Right hindlimb (tissue), 1 donor: ENCODE measurements around the gene USHBP1.
A peak's percentile ranks its signal among the peaks of the same experiment; 100 is the strongest.

Source experiments
- DNase-seq: peaks from one replicate; pipeline ENCODE4 v3.0.0-alpha.2; 2018

USHBP1 gene, protein sequence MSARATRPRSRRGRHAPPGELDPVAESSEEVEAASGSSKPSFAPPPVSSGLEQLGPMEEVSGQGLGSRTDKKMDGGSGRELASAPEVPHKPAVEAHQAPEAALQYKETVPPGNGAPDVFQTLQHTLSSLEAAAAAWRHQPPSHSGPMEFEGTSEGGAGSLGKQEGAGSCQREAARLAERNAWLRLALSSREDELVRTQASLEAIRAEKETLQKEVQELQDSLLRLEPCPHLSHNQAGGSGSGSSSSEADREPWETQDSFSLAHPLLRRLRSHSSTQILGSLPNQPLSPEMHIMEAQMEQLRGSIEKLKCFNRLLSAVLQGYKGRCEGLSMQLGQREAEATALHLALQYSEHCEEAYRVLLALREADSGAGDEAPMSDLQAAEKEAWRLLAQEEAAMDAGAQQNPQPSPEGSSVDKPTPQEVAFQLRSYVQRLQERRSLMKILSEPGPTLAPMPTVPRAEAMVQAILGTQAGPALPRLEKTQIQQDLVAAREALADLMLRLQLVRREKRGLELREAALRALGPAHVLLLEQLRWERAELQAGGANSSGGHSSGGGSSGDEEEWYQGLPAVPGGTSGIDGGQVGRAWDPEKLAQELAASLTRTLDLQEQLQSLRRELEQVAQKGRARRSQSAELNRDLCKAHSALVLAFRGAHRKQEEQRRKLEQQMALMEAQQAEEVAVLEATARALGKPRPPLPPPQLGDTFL

DNA sequence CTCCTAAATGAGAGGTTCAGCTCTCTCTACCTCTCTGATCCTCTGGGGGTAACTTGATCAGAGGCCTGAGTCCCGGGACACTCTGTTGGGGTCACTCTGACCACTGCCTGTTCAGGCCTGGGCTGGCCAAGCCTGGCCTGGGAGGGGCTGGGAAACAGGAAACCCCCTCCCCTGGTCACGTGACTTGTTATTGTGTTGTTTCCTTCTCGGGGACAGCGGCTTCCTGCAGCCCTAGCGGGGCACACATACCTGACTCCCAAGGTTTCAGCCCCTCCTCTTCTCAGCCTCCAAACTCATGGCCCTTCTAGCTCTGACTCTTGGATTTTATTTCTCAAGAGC, at the start of gene USHBP1:
Gene USHBP1, minus strand, starts transcription at position 105 of the 339 bp plus-strand sequence. CDS start 446 bp downstream, outside the sequence.
- DNase-seq = no peak

DNA sequence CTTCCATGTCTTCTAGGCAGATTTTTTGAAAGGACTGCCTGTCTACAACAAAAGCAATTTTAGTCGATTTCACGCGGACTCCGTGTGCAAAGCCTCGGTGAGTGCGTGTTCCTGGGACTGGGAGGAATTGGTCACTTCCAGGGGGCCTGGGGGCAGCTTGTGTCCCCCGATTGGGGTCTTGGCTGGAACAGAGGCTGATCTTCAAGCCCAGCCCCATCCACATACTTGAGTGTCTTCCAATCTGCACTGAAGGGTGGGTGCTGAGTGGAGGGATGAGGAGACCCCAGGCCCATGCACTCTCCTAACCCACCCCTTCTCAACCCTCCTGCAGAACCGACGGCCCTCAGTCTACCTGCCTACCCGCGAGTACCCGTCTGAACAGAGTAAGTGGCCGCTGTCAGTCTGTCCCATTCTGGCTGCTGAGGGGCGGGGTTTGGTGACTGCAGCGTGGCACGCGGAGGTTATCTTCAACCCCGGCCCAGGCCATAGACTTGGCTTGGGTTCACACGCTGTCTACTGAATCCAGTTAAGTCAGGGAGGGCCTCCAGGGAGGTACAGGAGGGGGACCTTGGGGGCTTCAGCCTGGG, 49.6 kb upstream of the USHBP1 start:
- DNase-seq = no peak

DNA sequence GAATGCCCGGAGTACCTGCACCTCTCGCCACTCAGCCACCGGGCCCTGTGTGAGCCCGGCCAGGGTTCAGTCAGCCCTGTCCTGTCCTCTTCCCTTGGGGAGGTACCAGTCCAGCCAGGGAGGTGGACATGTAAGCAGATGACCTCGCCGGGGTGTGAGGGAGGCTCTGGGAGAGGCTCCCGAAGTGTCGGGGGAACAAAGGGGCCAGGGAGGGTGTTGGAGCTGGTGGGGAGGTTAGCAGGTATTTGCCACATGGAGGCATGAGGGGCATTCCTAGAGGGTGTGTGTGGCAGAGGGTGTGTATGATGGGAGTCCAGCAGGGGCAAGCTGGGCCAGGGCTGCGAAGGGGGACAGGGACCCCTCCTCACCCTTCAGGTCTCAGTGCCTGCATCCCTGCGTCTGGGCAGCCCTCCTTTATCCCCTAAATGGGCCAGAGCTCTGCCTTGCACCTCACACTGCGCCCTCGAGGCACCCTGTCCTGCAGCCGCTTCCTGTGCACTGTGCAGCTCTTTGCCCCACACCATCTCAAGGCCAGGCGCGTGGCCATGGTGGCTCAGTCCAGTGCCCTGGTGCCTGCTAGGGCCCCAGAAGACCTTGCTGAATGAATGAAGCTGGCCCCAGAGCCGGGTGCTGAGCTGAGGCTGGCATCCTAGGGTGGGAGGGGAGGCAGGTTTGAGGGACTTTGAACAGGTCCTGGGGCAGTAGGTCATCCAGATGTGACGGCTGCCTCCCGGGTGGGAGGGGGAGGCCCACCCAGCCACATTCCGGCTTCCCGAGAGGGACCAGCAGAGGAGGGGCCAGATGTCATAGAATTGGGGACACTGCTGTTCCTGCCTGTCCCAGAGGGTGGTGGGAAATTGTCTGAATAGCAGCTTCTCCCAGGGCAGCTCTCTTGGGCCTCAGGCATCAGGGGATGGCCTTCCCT, 47.9 kb upstream of the USHBP1 start:
- DNase-seq = no peak

- DNase-seq = peak; percentile 8
These were observed 47.1 kb upstream of the USHBP1 start for GRCh38 chr19:17311455-17312188.

GRCh38 chr19:17309965-17310461, 45.5 kb upstream of the USHBP1 start:
- DNase-seq = no peak

DNA sequence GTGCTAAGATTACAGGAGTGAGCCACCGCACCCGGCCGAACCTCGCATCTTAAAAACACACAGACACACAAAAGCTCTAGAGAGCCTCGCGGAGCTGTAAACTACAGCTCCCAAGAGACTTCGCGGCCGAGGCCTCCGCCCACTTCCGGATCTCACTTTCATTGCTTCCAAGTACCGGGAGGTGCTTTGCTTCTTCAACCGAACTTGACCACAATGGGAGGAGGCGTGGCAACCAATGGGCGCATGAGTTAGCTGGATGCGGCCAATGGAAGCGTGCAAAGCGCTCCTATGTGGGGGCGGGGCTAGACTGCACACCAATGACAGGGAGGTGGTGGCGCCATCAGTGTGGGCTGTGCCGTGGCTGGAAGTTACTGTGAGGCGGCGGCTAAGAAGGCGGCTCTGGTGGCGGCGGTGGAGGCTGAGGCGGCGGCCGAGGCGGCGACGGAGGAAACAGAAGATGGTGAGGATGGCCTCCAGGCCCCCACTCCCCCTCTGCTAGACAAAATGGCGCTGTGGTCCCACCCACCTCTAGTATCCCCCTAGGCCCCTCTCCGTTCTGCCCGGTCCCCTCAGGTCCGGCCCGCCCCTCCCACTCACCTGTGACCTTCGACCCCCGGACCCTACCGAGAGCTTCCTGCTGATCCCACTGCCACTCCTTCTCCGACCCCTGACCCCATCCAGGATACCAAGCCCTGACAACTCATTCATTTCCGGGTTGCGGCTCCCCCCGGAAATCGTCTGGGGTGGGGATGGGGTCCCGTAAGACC, 44.8 kb upstream of the USHBP1 start, which contains the start of gene DDA1:
Gene DDA1, plus strand, starts transcription at position 366 of the 767 bp plus-strand sequence. Its CDS starts 92 bp downstream, at position 458.
- peak; percentile 100 for DNase-seq

GRCh38 chr19:17307876-17308377, 43.4 kb upstream of the USHBP1 start:
- no peak for DNase-seq

GRCh38 chr19:17306285-17306714, 41.8 kb upstream of the USHBP1 start:
- no peak for DNase-seq

DNA sequence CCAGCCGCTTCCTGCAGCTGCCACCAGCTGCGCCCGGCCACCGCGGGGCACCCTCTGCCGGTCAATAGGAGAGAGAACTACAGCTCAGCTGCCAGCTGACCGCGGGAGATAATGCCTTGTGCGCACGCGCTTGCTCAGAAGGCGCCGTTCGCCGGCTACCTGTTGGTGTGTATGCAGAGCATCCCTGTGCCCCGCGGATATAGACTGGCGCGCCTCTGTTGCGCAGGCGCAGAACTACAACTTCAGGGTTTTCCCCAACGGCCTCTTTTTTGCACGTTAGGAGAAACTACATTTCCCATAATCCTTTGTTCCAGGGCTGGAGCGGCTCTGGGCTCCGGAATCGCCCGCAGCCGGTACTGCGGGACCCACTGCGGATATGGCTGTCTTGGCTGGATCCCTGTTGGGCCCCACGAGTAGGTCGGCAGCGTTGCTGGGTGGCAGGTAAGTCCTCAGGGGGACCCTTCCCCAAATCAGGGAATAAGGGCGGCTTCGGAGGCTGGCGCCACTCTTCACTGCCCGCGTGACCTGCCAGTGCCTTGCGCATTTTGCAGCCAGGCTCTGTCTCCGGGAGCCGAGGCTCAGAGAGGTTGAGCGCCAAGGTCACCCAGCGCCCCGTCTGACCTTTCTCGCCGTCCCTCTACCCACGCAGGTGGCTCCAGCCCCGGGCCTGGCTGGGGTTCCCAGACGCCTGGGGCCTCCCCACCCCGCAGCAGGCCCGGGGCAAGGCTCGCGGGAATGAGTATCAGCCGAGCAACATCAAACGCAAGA, 41.2 kb upstream of the USHBP1 start, which contains the start of gene MRPL34:
Gene MRPL34, plus strand, starts transcription at position 356 of the 768 bp plus-strand sequence. Its CDS starts 21 bp downstream, at position 377.
- peak; percentile 97 for DNase-seq

GRCh38 chr19:17305216-17305516, 40.6 kb upstream of the USHBP1 start:
- no peak for DNase-seq

DNA sequence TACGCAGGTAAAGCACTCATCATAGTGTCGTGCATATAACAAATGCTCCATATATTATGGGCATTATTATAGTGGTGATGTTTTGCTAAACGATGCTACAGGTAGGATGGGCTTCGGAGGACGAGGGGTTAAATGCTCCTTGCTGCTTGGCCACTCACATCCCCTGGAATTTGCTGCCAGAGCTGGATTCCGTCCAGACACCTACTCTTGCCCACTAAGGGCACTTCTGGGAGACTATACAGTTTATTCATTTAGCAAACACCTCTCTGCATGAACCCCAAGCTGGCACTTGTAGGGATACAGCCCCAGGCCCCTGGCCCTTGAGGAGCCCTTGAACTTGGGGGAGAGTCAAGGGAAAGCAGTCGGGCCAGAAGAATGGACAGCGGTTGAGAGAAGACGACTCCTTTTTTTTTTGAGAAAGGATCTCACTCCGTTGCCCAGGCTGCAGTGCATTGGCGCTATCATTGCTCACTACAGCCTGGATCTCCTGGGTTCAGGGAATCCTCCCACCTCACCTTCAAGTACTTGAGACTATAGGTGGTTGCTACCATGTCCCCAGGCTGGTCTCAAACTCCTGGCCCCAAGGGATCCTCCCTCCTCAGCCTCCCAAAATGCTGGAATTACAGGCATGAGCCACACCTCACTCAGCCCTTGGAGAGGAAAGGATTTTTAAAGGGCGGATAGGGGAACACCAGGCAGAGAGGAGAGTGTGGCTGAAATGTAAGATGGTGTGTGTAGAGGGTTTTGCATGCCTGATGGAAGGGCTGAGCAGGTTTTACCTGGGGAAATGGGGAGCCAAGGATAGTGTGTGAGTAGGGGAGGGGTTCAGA, 40.1 kb upstream of the USHBP1 start:
- DNase-seq = no peak

GRCh38 chr19:17303940-17304267, 39.4 kb upstream of the USHBP1 start:
- DNase-seq = no peak

GRCh38 chr19:17303167-17303939, 38.8 kb upstream of the USHBP1 start, which contains the start of gene ABHD8:
Gene ABHD8 (minus strand): TSS chr19:17303425. CDS start chr19:17301616, 1,809 bp downstream.
- peak; percentile 98 for DNase-seq

- peak; percentile 49 for DNase-seq
These were observed 38.0 kb upstream of the USHBP1 start for GRCh38 chr19:17302391-17303166.

DNA sequence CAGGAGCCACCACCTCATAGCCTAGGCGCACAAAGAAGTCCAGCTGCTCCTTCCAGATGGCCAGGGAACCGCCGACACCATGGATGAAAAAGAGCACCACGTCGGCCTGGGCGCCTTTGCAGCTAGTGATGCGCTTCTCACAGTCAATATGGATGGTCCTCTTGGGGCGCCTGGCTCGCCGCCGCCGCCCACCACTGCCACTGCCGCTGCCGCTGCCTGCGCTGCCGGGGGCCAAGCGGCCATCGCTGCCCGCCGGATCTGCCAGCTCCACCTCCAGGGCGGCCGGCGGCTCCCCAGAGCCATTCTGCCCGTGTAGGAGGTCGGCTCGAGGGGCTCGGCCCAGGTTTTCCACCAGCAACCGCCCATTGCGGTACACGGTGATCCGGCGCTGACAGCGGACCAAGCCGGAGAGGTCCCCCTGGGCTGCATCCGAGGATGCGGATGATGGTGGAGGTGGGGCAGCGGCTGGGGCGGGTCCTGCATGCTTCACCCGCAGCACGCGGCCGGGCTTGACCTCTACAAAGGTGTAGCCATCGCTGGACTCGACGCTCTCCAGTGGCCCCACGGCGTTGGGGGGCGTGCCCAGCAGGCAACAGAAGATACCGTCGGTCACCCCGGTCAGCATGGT, 36.6 kb upstream of the USHBP1 start:
- no peak for DNase-seq

GRCh38 chr19:17296976-17297375, 32.4 kb upstream of the USHBP1 start:
- DNase-seq = no peak

DNA sequence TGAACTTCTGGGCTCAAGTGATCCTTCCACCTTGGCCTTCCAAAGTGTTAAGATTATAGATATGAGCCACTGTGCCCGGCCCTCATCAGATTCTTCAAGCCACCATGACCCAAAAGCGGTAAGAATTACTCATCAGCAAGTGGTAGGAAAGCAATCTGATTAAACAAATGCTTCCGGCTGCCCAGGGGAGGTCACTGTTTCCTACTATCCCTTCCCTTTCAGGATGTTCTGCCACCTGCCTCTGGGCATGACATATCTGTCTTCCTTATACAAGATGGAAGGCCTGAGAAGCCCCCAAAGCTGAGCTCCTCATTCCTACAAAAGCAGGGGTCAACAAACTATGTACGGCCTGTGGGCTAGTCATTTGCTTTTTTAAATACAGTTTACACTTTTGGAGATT, 31.7 kb upstream of the USHBP1 start:
- no peak for DNase-seq
